ENCODE results near the gene C14orf180. TPM values are rescaled to one million over a fixed set of nuclear protein-coding genes. Genes with fewer than 3 reads are reported as not detected.

Gene C14orf180
- total RNA-seq, 1 experiment from 2014 or later: not detected

DNA sequence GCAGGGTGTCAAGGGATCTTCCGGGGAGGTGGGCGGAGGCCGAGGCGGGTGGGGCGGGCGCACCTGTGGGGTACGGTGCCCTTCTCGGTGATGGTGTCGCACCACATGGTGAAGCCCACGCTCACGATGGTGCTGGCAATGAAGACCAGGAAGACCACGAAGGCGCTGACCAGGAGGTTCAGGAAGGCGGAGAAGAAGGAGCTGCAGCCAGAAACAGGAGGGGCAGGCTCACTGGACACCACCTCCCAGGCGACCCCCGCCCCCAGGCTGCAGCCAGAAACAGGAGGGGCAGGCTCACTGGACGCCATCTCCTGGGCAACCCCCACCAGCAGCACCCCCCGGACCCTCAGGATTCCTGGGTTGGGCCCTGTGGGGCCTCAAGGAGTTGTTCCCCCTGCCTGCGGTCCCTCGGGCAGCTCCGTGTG lies 17.4 kb downstream of the C14orf180 start:
- H3K36me3 Mint-ChIP-seq (ENCODE audit: insufficient read depth in 1 of 3, low read depth in 3 of 3): no peaks in the 10 kb centered on the region
- Histone ChIP-seq H3K23ac (ENCODE audit: insufficient read length, low read depth, low read length) (no peak overlapping the region), H3K23me2 (ENCODE audit: insufficient read length, low read depth, low read length, poor library complexity, severe bottlenecking) (no peaks in the 10 kb centered on the region), H3K4me1 (ENCODE audit: insufficient read depth, low read length) (no peaks in the 10 kb centered on the region), H3K4ac (ENCODE audit: low read depth, low read length) (no peak overlapping the region), H3K27ac (ENCODE audit: insufficient read length, low read depth, low read length) (no peak overlapping the region), H4K20me1 (ENCODE audit: control insufficient read depth, insufficient read depth, insufficient read length) (no peaks in the 10 kb centered on the region), H2BK12ac (ENCODE audit: insufficient read length, low read depth, low read length) (no peak overlapping the region), H4K5ac (ENCODE audit: insufficient read length, low read depth, low read length) (no peak overlapping the region), H2BK5ac (ENCODE audit: insufficient read length, low read length) (no peak overlapping the region), H3K4me2 (ENCODE audit: insufficient read depth, insufficient read length, low read length) (no peak overlapping the region), H2AK5ac (ENCODE audit: insufficient read length, low read length) (no peak overlapping the region), H3K56ac (ENCODE audit: insufficient read length, low read depth, low read length) (no peak overlapping the region), H3K27me3 (ENCODE audit: insufficient read depth, low read length) (no peaks in the 10 kb centered on the region), H4K91ac (ENCODE audit: insufficient read length, low read depth, low read length) (no peak overlapping the region), H3K18ac (ENCODE audit: insufficient read length, low read depth, low read length) (no peak overlapping the region), H3K79me1 (ENCODE audit: insufficient read depth, low read depth, low read length, poor library complexity, severe bottlenecking) (no peaks in the 10 kb centered on the region), H4K8ac (replicated peaks; ENCODE audit: insufficient read length, low read depth, low read length) (no peak overlapping the region), H2BK120ac (ENCODE audit: low read depth, low read length, poor library complexity, severe bottlenecking) (no peak overlapping the region), H3K14ac (ENCODE audit: insufficient read depth, low read length) (no peak overlapping the region), H3K9me3 (ENCODE audit: control insufficient read depth, low read depth, low read length) (no peaks in the 10 kb centered on the region), H3K79me2 (ENCODE audit: insufficient read depth, low read length) (no peaks in the 10 kb centered on the region), H3T11ph (ENCODE audit: low read length) (no peak overlapping the region), H2BK20ac (ENCODE audit: low read depth, low read length, poor library complexity, severe bottlenecking) (no peak overlapping the region), H2AFZ (ENCODE audit: low read length) (no peak overlapping the region), H2BK15ac (ENCODE audit: low read depth, low read length) (no peak overlapping the region), H3K9ac (ENCODE audit: extremely low read depth, insufficient read length, low read length) (no peak overlapping the region)
- no CpG with 5 or more reads among the region's 21 CpGs for WGBS (ENCODE audit: extremely low coverage, insufficient read length, low lambda C conversion rate)
- peak overlapping the region in 1 of 3 experiments; percentile 84; a peak in 1 of 7 replicates for H3K27ac Mint-ChIP-seq
- DNase-seq: no peak
- TF ChIP-seq, protein P1, sequence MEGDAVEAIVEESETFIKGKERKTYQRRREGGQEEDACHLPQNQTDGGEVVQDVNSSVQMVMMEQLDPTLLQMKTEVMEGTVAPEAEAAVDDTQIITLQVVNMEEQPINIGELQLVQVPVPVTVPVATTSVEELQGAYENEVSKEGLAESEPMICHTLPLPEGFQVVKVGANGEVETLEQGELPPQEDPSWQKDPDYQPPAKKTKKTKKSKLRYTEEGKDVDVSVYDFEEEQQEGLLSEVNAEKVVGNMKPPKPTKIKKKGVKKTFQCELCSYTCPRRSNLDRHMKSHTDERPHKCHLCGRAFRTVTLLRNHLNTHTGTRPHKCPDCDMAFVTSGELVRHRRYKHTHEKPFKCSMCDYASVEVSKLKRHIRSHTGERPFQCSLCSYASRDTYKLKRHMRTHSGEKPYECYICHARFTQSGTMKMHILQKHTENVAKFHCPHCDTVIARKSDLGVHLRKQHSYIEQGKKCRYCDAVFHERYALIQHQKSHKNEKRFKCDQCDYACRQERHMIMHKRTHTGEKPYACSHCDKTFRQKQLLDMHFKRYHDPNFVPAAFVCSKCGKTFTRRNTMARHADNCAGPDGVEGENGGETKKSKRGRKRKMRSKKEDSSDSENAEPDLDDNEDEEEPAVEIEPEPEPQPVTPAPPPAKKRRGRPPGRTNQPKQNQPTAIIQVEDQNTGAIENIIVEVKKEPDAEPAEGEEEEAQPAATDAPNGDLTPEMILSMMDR (conservative IDR thresholded peaks at IDR 0.05): no peak
- H3K4me3 Mint-ChIP-seq: no peak overlapping the region
- H3K4me1 Mint-ChIP-seq: peaks cover 0 to 3% of the 10 kb centered on the region in 2 experiments; a peak in 1 of 4 replicates
- peaks cover 9% of the 10 kb centered on the region for H3K27me3 Mint-ChIP-seq (ENCODE audit: low read depth)
- H3K9me3 Mint-ChIP-seq: no peaks in the 10 kb centered on the region; a peak in 1 of 5 replicates

Data from H9 (cell line).